Adrenal gland (tissue), 5 donors: ENCODE data around the gene CLEC10A.

ENCODE experiments used
- POLR2A ChIP-seq, 2 donors: fragments of 450-650 bp; IDR thresholded peaks; one replicate each; pipeline ENCODE4 v1.6.1; 2017; ENCODE audit warnings: antibody characterized with exemption in 2 of 2, mild to moderate bottlenecking in 2 of 2, moderate library complexity in 1 of 2
- TF ChIP-seq, protein P1 (sequence below), 6 experiments: fragments of 450-650 bp in 4 of 6; fragments of 200-600 bp in 2 of 6; sonication (generic) in 1 of 6; IDR thresholded peaks; 1 replicate in 5 of 6; 2 replicates in 1 of 6; pipeline versions ENCODE4 v1.5.1 to v1.8.0; 2016 to 2021; ENCODE audit warnings: antibody characterized with exemption in 6 of 6, mild to moderate bottlenecking in 2 of 6, moderate library complexity in 1 of 6
- donor health status: DM: no; HTN: no; CAD: no.

DNA sequence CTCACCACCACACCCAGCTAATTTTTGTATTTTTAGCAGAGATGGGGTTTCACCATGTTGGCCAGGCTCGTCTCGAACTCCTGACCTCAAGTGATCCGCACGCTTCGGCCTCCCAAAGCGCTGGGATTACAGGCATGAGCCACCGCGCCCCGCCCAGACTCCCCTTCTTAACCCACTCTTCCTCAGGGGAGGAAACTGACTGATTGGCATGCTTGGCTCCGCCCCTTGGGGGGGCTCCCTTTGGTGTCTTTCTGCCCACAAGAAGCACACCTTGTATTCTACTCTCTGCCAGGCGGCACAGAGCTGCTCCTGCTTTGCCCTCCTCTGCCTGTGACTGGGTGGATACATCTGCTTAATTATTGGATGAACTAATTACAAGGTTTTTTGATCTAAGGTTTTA, 39.3 kb upstream of the CLEC10A start:
- TF ChIP-seq, protein P1, sequence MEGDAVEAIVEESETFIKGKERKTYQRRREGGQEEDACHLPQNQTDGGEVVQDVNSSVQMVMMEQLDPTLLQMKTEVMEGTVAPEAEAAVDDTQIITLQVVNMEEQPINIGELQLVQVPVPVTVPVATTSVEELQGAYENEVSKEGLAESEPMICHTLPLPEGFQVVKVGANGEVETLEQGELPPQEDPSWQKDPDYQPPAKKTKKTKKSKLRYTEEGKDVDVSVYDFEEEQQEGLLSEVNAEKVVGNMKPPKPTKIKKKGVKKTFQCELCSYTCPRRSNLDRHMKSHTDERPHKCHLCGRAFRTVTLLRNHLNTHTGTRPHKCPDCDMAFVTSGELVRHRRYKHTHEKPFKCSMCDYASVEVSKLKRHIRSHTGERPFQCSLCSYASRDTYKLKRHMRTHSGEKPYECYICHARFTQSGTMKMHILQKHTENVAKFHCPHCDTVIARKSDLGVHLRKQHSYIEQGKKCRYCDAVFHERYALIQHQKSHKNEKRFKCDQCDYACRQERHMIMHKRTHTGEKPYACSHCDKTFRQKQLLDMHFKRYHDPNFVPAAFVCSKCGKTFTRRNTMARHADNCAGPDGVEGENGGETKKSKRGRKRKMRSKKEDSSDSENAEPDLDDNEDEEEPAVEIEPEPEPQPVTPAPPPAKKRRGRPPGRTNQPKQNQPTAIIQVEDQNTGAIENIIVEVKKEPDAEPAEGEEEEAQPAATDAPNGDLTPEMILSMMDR (IDR thresholded peaks at IDR 0.05): no peak
- no peak for TF ChIP-seq POLR2A (IDR thresholded peaks at IDR 0.05)
